GM18870 (cell line): ENCODE results near the gene ULK4.
"Not testable (repeated sequence)": the region's sequence is repeated elsewhere in the genome, so short reads cannot be mapped to it uniquely, and the experiment has no call there.

Source experiments
- ATAC-seq: cut with Tn5 transposase; IDR thresholded peaks from one replicate; pipeline ENCODE4 v1.9.1; 2021; ENCODE audit warnings: moderate library complexity; ENCODE audit not compliant: unreplicated experiment

ULK4 gene

GRCh38 chr3:41457176-41457575 lies 504.7 kb downstream of the ULK4 start:
- no peak for ATAC-seq

DNA sequence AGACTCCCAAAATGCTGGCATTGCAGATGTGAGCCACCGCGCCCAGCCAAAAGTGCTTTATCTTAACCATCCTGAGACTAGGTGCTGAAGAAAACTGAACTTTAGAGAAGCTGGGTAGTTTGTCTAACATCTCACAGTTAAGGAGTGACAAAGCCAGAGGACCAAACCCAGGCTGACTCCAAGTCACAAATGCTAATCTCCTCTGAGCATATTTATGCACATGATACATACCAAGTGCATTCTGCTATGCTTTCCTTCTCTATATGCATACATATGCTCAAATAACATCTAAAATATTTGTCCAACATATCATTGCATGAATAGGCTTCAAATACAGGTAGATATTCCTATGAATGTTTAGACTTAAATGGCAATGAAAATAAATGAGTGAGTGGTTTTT lies 505.7 kb downstream of the ULK4 start:
- no peak for ATAC-seq

DNA sequence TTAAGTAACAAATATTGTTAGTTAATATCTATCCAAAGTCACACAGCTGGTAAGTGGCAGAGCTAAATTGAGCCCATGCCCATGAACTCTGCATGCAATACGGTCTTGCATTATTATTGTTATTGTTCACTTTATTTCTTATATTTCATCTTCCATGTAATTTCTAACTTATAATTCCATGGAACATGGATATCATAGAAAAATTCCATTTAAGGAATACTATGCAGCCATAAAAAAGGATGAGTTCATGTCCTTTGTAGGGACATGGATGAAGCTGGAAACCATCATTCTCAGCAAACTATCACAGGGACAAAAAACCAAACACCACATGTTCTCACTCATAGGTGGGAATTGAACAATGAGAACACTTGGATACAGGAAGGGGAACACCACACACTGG lies 508.3 kb downstream of the ULK4 start:
- not testable (repeated sequence) for ATAC-seq

DNA sequence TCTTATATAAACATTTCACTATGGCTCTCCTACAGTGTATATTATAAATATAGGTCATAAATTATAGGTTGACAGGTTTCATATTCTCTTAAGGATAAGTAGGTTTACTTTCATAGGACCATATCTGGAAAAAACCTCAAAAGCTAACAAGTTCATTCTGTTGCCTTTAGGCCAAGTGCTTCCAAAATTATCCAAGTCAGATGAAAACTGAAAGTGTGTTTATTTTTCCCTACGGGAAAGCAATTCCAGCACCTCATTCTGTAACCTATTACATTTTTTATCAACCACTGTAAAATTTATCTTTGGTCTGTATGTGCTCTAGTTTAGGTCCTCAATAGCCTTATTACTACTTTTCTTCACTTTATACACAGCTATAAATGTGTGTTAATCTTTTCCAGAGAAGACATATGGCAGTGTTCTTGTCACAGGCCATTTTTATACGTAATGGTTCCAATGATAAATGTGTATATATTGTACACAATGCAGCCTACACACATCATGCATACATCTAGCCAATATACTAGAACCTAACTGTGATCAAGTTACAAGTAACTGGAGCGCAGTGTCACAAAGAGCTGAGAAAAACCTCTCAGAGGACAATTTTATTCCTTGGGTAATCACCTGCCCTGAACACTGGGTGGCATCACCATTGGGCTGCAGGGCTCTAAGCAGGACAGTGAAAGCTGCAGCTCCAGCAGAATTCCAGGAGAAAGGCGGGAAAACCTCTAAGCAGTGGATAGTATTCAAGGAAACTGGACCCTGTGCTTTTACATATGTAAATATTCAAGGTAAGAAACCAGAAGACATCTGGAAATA lies 511.3 kb downstream of the ULK4 start:
- ATAC-seq: no peak

- no peak for ATAC-seq
Measured at GRCh38 chr3:41448396-41448795, 513.5 kb downstream of the ULK4 start.

GRCh38 chr3:41447701-41448100 lies 514.2 kb downstream of the ULK4 start:
- ATAC-seq: no peak

DNA sequence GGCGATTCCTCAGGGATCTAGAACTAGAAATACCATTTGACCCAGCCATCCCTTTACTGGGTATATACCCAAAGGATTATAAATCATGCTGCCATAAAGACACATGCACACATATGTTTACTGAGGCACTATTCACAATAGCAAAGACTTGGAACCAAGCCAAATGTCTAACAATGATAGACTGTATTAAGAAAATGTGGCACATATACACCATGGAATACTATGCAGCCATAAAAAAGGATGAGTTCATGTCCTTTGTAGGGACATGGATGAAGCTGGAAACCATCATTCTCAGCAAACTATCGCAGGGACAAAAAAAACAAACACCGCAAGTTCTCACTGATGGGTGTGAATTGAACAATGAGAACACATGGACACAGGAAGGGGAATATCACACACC lies 515.6 kb downstream of the ULK4 start:
- not testable (repeated sequence) for ATAC-seq

DNA sequence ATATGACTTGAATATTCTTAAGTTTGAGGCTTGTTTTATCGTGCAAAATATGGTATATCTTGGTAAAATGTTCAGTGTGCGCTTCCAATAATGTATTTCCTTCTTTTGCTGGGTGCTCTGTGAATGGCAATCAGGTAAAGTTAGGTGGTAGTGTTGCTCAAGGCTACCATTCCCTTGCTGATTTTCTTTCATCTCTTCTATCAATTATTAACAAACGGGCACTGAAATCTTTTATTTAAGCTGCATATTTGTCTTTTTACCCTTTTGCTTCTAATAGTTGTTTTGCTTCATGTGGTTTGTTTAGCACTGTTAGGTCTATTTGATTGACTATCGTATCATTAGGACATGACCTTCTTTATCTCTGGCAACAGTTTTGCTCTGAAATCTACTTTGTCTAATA lies 520.3 kb downstream of the ULK4 start:
- no peak for ATAC-seq

- no peak for ATAC-seq
Measured at GRCh38 chr3:41441139-41441538, 520.8 kb downstream of the ULK4 start.

- ATAC-seq: no peak
Measured at GRCh38 chr3:41436983-41437382, 524.9 kb downstream of the ULK4 start.

GRCh38 chr3:41434781-41435180 lies 527.1 kb downstream of the ULK4 start:
- no peak for ATAC-seq

GRCh38 chr3:41431386-41431785 lies 530.5 kb downstream of the ULK4 start:
- ATAC-seq: no peak

DNA sequence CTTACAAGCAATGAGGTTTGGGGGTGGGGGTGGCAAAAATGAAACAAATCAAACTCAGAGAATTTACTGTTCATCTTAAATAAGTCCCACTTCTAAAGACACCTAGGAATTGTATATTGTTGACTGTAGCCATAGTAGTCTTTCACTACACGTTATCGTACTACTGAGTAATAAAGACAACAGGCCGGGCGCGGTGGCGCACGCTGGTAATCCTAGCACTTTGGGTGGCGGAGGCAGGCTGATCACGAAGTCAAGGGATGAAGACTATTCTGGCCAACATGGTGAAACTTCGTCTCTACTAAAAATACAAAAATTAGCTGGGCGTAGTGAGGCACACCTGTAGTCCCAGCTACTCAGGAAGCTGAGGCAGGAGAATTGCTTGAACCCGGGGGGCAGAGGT lies 531.0 kb downstream of the ULK4 start:
- ATAC-seq: no peak

- no peak for ATAC-seq
Measured at GRCh38 chr3:41430391-41430790, 531.5 kb downstream of the ULK4 start.

- no peak for ATAC-seq
Measured at GRCh38 chr3:41426485-41426884, 535.4 kb downstream of the ULK4 start.

GRCh38 chr3:41424543-41425300 lies 537.2 kb downstream of the ULK4 start:
- ATAC-seq: no peak

DNA sequence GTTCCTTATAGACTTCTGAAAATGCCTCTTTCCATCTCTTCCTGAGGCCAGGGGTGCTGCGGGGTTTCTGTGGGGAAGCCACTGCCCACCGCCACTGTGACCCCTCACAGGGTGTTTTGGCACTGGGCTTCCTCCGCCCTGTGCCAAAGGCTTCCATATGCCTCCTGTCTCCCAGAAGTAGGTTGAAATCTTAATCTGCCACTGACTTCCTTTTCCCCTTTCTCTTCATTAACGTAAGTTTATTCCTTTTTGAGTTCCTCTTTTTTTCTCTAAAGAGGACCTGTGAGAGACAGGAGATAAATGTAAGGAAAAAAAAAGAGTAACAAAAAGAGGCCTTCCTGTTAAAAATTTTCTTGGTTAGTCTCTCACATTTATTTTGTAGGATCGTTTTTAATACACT lies 542.1 kb downstream of the ULK4 start:
- no peak for ATAC-seq

DNA sequence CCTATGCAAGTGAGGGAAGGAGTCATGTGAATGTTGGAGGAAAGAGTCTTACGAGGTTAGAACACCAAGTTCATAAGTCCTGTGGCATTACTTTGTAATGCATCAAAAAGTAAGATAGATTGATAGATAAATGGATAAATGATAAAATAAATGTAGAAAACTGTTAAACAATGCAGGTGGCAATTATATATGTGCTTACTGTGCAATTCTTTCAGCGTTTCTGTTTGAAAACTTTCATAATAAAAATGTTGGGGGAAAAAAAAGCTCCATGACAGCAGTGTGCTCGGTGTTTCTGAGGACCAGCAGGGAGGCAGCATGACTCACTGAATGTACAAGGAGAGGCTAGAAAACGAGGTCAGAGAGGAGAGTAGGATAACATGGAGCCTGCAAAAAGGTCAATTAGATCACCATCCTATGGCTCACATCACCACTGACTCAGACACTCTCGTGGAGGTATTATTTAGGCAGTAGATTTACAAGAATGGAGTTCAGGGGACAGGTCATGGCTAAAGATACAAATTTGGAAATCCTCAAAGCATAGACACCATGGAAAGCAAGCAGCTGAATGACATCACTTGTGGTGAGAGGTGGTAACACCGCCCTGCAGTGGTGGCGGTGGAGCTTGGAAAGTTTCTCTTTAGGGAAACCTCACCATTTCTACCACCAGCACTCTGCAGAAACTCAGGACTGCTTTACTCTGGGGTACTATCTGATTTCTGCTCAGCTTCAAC lies 542.8 kb downstream of the ULK4 start:
- ATAC-seq: no peak

GRCh38 chr3:41417574-41417973 lies 544.3 kb downstream of the ULK4 start:
- ATAC-seq: no peak

- no peak for ATAC-seq
Measured at GRCh38 chr3:41411065-41411464, 550.8 kb downstream of the ULK4 start.

DNA sequence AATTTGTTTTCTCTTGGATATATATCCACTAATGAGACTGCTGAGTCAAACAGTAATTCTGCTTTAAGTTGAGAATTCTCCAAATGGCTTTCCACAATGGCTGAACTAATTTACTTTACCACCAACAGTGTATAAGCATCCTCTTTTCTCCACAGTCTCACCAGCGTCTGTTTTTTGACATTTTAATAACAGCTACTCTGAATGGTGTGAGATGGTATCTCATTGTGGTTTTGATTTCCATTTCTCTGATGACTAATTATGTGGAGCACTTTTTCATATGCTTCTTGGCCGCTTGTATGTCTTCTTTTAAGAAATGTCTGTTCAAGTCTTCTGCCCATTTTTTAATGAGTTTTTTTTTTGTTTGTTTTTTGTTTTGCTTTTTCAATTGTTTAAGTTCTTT lies 556.4 kb downstream of the ULK4 start:
- ATAC-seq: no peak

- no peak for ATAC-seq
Measured at GRCh38 chr3:41404582-41404981, 557.3 kb downstream of the ULK4 start.
